HUES48 (cell line): ENCODE measurements around the gene EEF1A2.
A peak's percentile ranks its signal among the peaks of the same experiment; 100 is the strongest.

ENCODE experiments used
- H3K27ac ChIP-seq: one replicate; pipeline ENCODE4 v1.7.0; 2013; ENCODE audit warnings: low read depth, low read length, inconsistent platforms
- H3K27me3 ChIP-seq: 2 replicates; pipeline ENCODE4 v1.6.1; 2013; ENCODE audit warnings: mild to moderate bottlenecking, low read length; ENCODE audit not compliant: control insufficient read depth, insufficient read depth
- H3K36me3 ChIP-seq: 2 replicates; pipeline ENCODE4 v1.6.1; 2013; ENCODE audit warnings: low read length; ENCODE audit not compliant: control insufficient read depth, insufficient read depth
- H3K4me1 ChIP-seq: 2 replicates; pipeline ENCODE4 v1.6.1; 2013; ENCODE audit warnings: mild to moderate bottlenecking, low read length; ENCODE audit not compliant: control insufficient read depth, insufficient read depth
- H3K4me3 ChIP-seq: 2 replicates; pipeline ENCODE4 v1.5.1; 2013; ENCODE audit warnings: mild to moderate bottlenecking, low read depth, low read length
- H3K9ac ChIP-seq: 2 replicates; pipeline ENCODE4 v1.6.1; 2013; ENCODE audit warnings: mild to moderate bottlenecking, low read depth, low read length, moderate library complexity
- H3K9me3 ChIP-seq: 2 replicates; pipeline ENCODE4 v1.6.1; 2013; ENCODE audit warnings: low read length; ENCODE audit not compliant: control insufficient read depth, insufficient read depth

Gene EEF1A2

GRCh38 chr20:63529180-63529860 lies 30.4 kb upstream of the EEF1A2 start:
- Histone ChIP-seq H3K9ac (no peak overlapping the region), H3K27ac (no peak overlapping the region), H3K9me3 (no peaks in the 10 kb centered on the region), H3K36me3 (no peaks in the 10 kb centered on the region), H3K27me3 (no peaks in the 10 kb centered on the region), H3K4me1 (no peaks in the 10 kb centered on the region), H3K4me3 (no peak overlapping the region)

GRCh38 chr20:63527184-63527583 lies 28.3 kb upstream of the EEF1A2 start:
- no peak overlapping the region for H3K9ac ChIP-seq
- peaks cover 8% of the 10 kb centered on the region; the same call in 1 of the 2 replicates for H3K9me3 ChIP-seq
- H3K27ac ChIP-seq, result no peak overlapping the region
- H3K27me3 ChIP-seq, result no peaks in the 10 kb centered on the region
- H3K4me3 ChIP-seq, result no peak overlapping the region
- H3K36me3 ChIP-seq, result peaks cover 13% of the 10 kb centered on the region
- H3K4me1 ChIP-seq, result no peaks in the 10 kb centered on the region

- Histone ChIP-seq H3K4me1 (no peaks in the 10 kb centered on the region; the same call in 1 of the 2 replicates), H3K4me3 (no peak overlapping the region), H3K27ac (no peak overlapping the region), H3K27me3 (no peaks in the 10 kb centered on the region), H3K9me3 (peaks cover 8% of the 10 kb centered on the region; the same call in 1 of the 2 replicates), H3K36me3 (peaks cover 20% of the 10 kb centered on the region), H3K9ac (no peak overlapping the region)
Measured at GRCh38 chr20:63525971-63526370, 27.1 kb upstream of the EEF1A2 start.

GRCh38 chr20:63525185-63525584 lies 26.3 kb upstream of the EEF1A2 start:
- no peak overlapping the region for H3K9ac ChIP-seq
- H3K36me3 ChIP-seq, result peaks cover 20% of the 10 kb centered on the region
- H3K27me3 ChIP-seq, result no peaks in the 10 kb centered on the region
- H3K27ac ChIP-seq, result no peak overlapping the region
- H3K9me3 ChIP-seq, result peaks cover 8% of the 10 kb centered on the region; the same call in 1 of the 2 replicates
- no peaks in the 10 kb centered on the region; the same call in 1 of the 2 replicates for H3K4me1 ChIP-seq
- no peak overlapping the region for H3K4me3 ChIP-seq

GRCh38 chr20:63522981-63523611 lies 24.2 kb upstream of the EEF1A2 start:
- H3K9me3 ChIP-seq, result peaks cover 8% of the 10 kb centered on the region; the same call in 1 of the 2 replicates
- H3K4me1 ChIP-seq, result peaks cover 5% of the 10 kb centered on the region; the same call in 1 of the 2 replicates
- no peak overlapping the region for H3K27ac ChIP-seq
- H3K36me3 ChIP-seq, result peaks cover 20% of the 10 kb centered on the region
- H3K4me3 ChIP-seq, result no peak overlapping the region
- peaks cover 3% of the 10 kb centered on the region; the same call in 1 of the 2 replicates for H3K27me3 ChIP-seq
- H3K9ac ChIP-seq, result no peak overlapping the region

- Histone ChIP-seq H3K36me3 (peaks cover 22% of the 10 kb centered on the region), H3K4me3 (peak overlapping the region; percentile 32), H3K27ac (no peak overlapping the region), H3K4me1 (peaks cover 5% of the 10 kb centered on the region; the same call in 1 of the 2 replicates), H3K27me3 (peaks cover 3% of the 10 kb centered on the region; the same call in 1 of the 2 replicates), H3K9me3 (peaks cover 8% of the 10 kb centered on the region; the same call in 1 of the 2 replicates), H3K9ac (no peak overlapping the region)
Measured at GRCh38 chr20:63522091-63522868, 23.4 kb upstream of the EEF1A2 start.

GRCh38 chr20:63521602-63522001 lies 22.7 kb upstream of the EEF1A2 start:
- Histone ChIP-seq H3K9me3 (peaks cover 8% of the 10 kb centered on the region; the same call in 1 of the 2 replicates), H3K9ac (peak overlapping the region; percentile 92)

GRCh38 chr20:63520934-63521601 lies 22.2 kb upstream of the EEF1A2 start:
- peaks cover 5% of the 10 kb centered on the region; the same call in 1 of the 2 replicates for H3K4me1 ChIP-seq
- H3K36me3 ChIP-seq, result peaks cover 24% of the 10 kb centered on the region
- H3K27ac ChIP-seq, result peak overlapping the region; percentile 91
- peak overlapping the region; percentile 92 for H3K9ac ChIP-seq
- H3K4me3 ChIP-seq, result peak overlapping the region; percentile 95
- peaks cover 3% of the 10 kb centered on the region; the same call in 1 of the 2 replicates for H3K27me3 ChIP-seq
- peaks cover 8% of the 10 kb centered on the region; the same call in 1 of the 2 replicates for H3K9me3 ChIP-seq

More at GRCh38 chr20:63521602-63522001, 22.7 kb upstream of the EEF1A2 start:
- H3K27ac ChIP-seq, result peak overlapping the region; percentile 91
- peaks cover 24% of the 10 kb centered on the region for H3K36me3 ChIP-seq
- H3K4me1 ChIP-seq, result peaks cover 5% of the 10 kb centered on the region; the same call in 1 of the 2 replicates
- peaks cover 3% of the 10 kb centered on the region; the same call in 1 of the 2 replicates for H3K27me3 ChIP-seq
- peak overlapping the region; percentile 95 for H3K4me3 ChIP-seq

- Histone ChIP-seq H3K27me3 (peaks cover 3% of the 10 kb centered on the region; the same call in 1 of the 2 replicates), H3K4me1 (peaks cover 5% of the 10 kb centered on the region; the same call in 1 of the 2 replicates), H3K9ac (peak within 1 kb of the TSS; percentile 92), H3K27ac (peak within 1 kb of the TSS; percentile 91), H3K9me3 (peaks cover 8% of the 10 kb centered on the region; the same call in 1 of the 2 replicates), H3K36me3 (peaks cover 24% of the 10 kb centered on the region), H3K4me3 (peak within 1 kb of the TSS; percentile 95)
Measured at GRCh38 chr20:63520504-63520933, 21.6 kb upstream of the EEF1A2 start, which contains the start of gene PPDPF. PPDPF (plus strand) TSS chr20:63520765; CDS start chr20:63521309, 544 bp downstream.
